Thoracic aorta (tissue), 2 donors: ENCODE measurements around the gene ACTL9. TPM values are rescaled to one million over a fixed set of nuclear protein-coding genes. Genes with fewer than 3 reads are reported as not detected.

Experiments
- ATAC-seq: fragments of 150-250 bp; one replicate; pipeline ENCODE4 v1.8.0; 2017; ENCODE audit warnings: low read depth; ENCODE audit not compliant: insufficient number of reproducible peaks, low FRiP score
- DNase-seq: peaks from one replicate; pipeline ENCODE4 v3.0.0-alpha.2; 2020; ENCODE audit warnings: low spot score
- H3K27ac ChIP-seq, 2 donors: fragments of 200-600 bp; sonication (generic); 1 replicate in 1 of 2; 2 replicates in 1 of 2; pipeline ENCODE4 v1.5.1; 2016; ENCODE audit warnings: mild to moderate bottlenecking in 2 of 2, moderate library complexity in 2 of 2
- H3K27me3 ChIP-seq: fragments of 200-600 bp; sonication (generic); replicated peaks from 2 replicates; pipeline ENCODE4 v1.6.0; 2016; ENCODE audit warnings: mild to moderate bottlenecking; ENCODE audit not compliant: insufficient read depth
- H3K36me3 ChIP-seq: fragments of 200-600 bp; sonication (generic); one replicate; pipeline ENCODE4 v1.5.1; 2016
- H3K4me1 ChIP-seq, 2 donors: fragments of 200-600 bp; sonication (generic); 1 replicate in 1 of 2; 2 replicates in 1 of 2; pipeline versions ENCODE4 v1.5.1 to v1.6.0; 2016; ENCODE audit warnings: low read depth in 2 of 2, mild to moderate bottlenecking in 1 of 2; ENCODE audit not compliant: control insufficient read depth in 1 of 2
- H3K4me3 ChIP-seq: fragments of 200-600 bp; sonication (generic); 2 replicates; pipeline ENCODE4 v1.5.1; 2016; ENCODE audit warnings: mild to moderate bottlenecking
- H3K9me3 ChIP-seq: fragments of 200-600 bp; sonication (generic); 2 replicates; pipeline ENCODE4 v1.5.1; 2016
- CTCF ChIP-seq: fragments of 200-600 bp; sonication (generic); IDR thresholded peaks from one replicate; pipeline ENCODE4 v1.5.1; 2019; ENCODE audit warnings: antibody characterized with exemption
- total RNA-seq, 2 donors: library from RNA; depleted of rRNA; stranded (reverse); fragments of >200 nt; gene quantifications; one replicate each; pipeline versions ENCODE4 v1.1.0 to v1.2.3, GENCODE V29; 2016

The ACTL9 gene
- total RNA-seq, 2 donors from 2014 or later: not detected

- H3K36me3 ChIP-seq: no peaks in the 10 kb centered on the region
- H3K9me3 ChIP-seq: peaks cover 7% of the 10 kb centered on the region
- ATAC-seq (no peak), DNase-seq (no peak)
- no peak overlapping the region for H3K27ac ChIP-seq
- TF ChIP-seq CTCF: no peak
- no peak overlapping the region for H3K4me3 ChIP-seq
- no peaks in the 10 kb centered on the region for H3K27me3 ChIP-seq
- no peaks in the 10 kb centered on the region for H3K4me1 ChIP-seq
These were observed 14.3 kb downstream of the ACTL9 start for GRCh38 chr19:8684001-8684902.

GRCh38 chr19:8682931-8683330 lies 15.7 kb downstream of the ACTL9 start:
- Histone ChIP-seq H3K4me3 (no peak overlapping the region), H3K36me3 (no peaks in the 10 kb centered on the region), H3K9me3 (peaks cover 7% of the 10 kb centered on the region), H3K4me1 (no peaks in the 10 kb centered on the region), H3K27me3 (no peaks in the 10 kb centered on the region), H3K27ac (no peak overlapping the region)
- no peak for TF ChIP-seq CTCF
- ATAC-seq (no peak), DNase-seq (no peak)

GRCh38 chr19:8682472-8682871 lies 16.1 kb downstream of the ACTL9 start:
- no peaks in the 10 kb centered on the region for H3K27me3 ChIP-seq
- ATAC-seq: no peak
- no peak overlapping the region for H3K27ac ChIP-seq
- no peak for TF ChIP-seq CTCF
- H3K4me1 ChIP-seq: no peaks in the 10 kb centered on the region
- no peak overlapping the region for H3K4me3 ChIP-seq
- H3K36me3 ChIP-seq: no peaks in the 10 kb centered on the region
- peaks cover 7% of the 10 kb centered on the region for H3K9me3 ChIP-seq
- DNase-seq: no peak

GRCh38 chr19:8681345-8682029 lies 17.1 kb downstream of the ACTL9 start:
- Histone ChIP-seq H3K27me3 (no peaks in the 10 kb centered on the region), H3K36me3 (no peaks in the 10 kb centered on the region), H3K4me1 (no peaks in the 10 kb centered on the region), H3K4me3 (no peak overlapping the region), H3K9me3 (peaks cover 7% of the 10 kb centered on the region), H3K27ac (no peak overlapping the region)
- DNase-seq: no peak
- no peak for ATAC-seq
- no peak for TF ChIP-seq CTCF

- H3K27ac ChIP-seq: no peak overlapping the region
- no peaks in the 10 kb centered on the region for H3K36me3 ChIP-seq
- no peaks in the 10 kb centered on the region for H3K4me1 ChIP-seq
- TF ChIP-seq CTCF: no peak
- no peak overlapping the region for H3K4me3 ChIP-seq
- H3K9me3 ChIP-seq: peaks cover 7% of the 10 kb centered on the region
- no peak for ATAC-seq
- no peaks in the 10 kb centered on the region for H3K27me3 ChIP-seq
- no peak for DNase-seq
These were observed 17.8 kb downstream of the ACTL9 start for GRCh38 chr19:8680676-8681344.
